AG08395 (cell line): Measurements from ENCODE around the gene KCNIP4.
"Not testable (repeated sequence)": the region's sequence is repeated elsewhere in the genome, so short reads cannot be mapped to it uniquely, and the experiment has no call there.

Experiments used
- DNase-seq: peaks from one replicate; pipeline ENCODE4 v3.0.0; 2012; ENCODE audit warnings: mixed read lengths, low spot score

KCNIP4 gene

DNA sequence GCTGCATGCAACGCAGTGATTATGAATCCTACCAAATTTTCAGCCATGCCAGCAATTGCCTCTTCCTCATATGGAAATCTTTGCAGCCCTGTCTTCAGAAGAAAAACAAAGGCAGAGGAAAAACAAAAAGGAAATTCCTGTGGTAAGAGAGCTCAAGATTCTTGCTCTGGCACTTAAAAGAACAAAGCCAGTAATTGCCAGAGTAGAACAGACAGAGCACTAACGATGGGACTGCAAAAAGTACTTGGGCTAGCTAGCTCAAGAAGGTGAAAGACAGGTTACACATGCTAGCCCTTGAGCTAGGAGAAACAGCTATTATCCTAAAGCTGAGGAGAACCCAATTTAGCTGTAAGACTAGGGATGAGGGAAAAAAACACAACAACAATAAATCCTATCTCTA, 582.3 kb downstream of the KCNIP4 start:
- no peak for DNase-seq

DNA sequence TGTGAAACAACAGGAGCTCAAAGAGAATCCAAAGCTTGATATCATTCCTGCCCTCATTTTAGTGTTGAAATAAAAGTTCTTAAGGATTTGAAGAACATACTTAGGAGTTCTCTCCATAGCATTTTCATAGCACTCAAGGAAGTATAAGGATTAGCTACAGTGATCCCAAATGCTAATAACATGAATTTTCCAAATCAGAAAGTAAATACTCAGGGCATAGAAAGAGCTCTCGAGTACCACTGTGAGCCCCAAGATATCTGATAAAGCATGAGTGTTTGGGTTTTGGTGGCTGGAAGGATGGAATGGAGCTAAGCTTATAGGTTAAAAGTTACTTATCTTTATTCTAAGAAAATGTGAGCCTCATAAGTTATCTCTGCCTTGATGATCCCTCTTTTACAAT, 584.9 kb downstream of the KCNIP4 start:
- DNase-seq: no peak

DNA sequence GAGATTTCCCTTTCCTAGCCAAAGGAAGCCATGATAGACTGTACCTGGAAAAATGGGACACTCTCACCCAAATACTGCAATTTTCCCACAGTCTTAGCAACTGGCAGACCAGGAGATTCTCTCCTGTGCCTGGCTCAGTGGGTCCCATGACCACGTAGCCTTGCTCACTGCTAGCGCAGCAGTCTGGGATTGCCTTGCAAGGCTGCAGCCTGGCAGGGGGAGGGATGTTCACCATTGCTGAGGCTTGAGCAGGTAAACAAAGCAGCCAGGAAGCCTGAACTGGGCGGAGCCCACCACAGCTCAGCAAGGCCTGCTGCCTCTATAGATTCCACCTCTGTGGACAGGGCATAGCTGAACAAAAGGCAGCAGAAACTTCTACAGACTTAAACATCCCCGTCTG, 596.2 kb downstream of the KCNIP4 start:
- not testable (repeated sequence) for DNase-seq

DNA sequence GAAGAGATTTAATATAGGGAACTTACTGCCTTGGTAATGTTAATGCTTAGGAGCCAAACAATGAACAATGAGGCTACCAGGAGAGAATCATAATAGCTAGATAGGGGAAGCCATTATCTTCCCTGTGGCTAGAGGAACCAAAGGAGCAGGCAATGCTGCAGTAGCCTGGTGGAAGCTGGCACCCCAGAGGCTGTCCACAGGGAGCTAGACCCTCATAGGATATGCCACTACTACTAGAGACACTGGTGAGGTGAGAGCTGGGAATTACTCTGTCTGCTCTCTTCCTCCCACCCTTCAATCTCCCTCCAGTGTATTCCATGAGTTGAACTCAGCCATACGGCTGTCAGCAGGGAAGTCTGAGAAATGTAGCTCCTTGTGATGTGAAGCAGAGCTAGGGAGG, 601.4 kb downstream of the KCNIP4 start:
- no peak for DNase-seq

DNA sequence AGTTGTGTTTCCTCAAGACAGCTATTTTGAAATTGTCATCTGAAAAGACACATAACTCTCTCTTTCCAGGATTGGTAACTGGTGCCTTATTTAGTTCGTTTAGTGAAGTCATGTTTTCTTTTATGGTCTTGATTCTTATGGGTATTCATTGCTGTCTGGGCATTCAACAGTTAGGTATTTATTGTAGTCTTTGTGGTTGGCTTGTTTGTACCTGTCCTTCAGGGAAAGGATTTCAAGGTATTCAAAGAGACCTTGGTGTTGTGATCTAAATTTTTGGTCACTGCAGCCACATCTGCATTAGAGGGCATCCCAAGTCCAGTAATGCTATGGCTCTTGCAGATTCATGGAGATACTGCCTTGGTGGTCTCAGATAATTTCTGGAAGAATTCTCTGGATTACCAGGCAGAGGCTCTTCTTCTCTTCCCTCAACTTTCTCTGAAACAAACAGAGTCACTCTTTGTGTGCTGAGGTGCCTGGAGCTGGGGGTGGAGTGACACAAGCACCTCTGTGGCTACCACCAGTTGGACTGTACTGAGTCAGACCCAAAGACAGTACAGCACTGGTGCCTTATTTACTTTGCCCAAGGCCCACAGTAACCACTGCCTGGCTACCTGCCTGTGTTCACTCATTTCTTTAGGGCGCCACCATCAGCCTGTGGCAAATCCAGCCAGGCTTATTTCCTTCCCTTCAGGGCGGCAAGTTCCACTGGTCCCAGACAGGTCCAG, 620.4 kb downstream of the KCNIP4 start:
- no peak for DNase-seq

DNA sequence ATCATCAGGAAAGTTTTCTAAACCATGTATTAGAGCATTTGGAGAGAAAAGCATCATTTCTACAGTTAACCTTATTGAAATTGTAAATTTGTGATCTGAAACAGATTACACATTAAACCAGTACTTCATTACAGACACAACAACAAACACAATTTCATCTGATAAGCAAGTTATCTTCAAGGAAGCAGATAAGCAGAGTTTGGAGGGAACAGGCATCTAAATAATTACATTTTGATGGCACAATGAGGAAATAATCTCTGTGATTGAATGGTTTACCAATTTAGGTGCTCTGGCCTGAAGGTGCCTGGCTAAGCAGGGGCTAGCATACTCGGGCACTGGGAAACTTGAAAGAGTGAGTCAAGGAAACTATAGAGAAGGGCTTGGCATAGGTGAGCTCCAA, 628.5 kb downstream of the KCNIP4 start:
- DNase-seq: no peak

DNA sequence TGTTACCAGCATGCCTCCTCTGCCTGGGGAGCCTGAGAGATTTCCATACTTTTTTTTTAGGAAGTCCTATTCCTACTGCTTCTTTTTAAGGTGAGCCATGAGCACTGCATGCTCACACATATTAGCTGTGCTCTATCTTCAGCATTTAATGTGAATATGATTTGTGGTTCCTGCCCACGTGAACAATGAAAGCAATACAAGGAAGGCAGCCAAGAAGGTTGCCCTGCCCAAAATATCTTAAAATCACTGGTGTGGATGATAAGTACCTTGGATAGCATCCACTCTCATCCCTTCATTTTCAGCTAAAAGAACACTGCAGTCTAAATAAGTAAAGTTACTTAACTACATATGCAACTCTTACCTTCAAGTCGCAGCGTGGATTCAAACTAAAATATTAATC, 640.9 kb downstream of the KCNIP4 start:
- DNase-seq: no peak

DNA sequence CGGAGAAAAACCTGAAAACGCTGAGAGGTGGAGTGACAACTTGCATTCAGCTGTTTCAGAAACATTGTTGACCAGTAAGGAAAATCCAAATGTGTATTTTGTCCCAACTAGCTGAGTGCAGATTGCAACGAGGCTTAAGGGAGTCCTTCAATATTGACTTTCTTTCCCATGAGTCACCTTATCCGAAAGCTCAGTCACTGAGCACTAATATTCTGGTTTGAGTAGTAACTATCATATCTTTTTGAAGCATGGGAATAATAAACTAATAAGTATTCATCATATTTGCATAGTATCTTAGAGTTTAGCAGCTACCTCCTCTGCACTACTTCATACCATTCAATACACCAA, 644.1 kb downstream of the KCNIP4 start:
- no peak for DNase-seq

DNA sequence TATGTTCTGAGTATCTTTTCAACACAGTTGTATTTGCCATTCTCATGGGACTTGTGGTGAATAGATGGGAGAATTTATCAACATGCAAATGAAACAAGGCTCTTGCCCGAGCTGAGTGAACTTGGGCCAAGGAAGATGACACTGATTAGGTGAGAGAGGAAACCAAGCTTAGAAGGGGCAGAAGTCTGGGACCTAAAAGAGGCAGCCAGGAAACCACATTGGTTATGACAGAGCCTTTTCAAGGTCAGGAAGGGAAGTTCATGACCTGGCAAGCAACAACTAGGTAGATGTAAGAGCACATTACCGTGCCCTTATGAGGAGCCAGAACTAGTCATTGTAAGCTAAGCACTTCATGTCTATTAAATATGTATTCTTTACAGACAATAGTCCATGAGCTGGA, 658.0 kb downstream of the KCNIP4 start:
- DNase-seq: no peak

DNA sequence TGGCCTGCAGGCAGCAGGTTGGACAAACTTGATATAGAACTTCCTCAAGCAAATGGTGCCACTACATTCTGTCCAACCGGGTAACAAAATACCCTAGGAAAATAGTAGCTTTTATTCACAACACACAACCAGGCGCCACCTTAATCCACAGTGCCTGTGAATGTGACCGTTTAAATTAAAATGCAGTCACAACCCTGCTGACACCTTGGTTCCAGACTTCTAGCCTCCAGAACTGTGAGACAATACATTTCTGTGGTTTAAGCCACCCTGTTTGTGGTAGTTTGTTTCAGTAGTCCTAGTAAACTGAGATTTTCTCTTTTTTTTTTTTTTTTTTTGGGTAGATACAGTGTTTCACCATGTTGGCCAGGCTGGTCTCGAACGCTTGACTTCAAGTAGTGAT, 672.5 kb downstream of the KCNIP4 start:
- DNase-seq: no peak

DNA sequence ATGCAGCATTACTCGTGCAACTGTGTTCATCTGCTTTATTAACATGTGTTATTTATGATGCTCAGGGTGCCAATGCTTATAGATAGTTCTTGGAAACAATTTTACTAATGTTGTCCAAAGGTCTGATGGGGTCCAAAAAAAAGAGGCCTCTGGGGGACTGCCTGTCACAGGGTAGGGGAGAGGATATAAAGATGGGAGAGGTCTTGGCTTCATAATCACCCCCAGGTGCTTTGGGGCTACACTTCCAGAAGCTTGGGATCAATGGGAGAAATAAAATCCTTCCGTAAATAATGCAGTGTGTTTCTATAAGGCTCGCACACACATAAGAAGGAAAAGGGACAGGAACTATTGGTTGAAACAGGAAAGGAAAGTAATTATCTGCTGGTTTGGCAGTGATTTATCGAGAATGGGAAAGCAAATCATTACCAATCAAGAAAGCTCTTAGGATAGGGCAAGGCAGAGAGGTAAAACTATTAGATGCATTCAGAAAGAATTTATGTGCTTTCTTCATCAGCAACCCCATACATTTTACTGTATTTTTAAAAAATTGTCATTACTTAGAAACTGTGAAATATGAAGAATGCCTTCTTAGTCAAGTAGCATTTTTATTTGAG, 677.0 kb downstream of the KCNIP4 start:
- no peak for DNase-seq

DNA sequence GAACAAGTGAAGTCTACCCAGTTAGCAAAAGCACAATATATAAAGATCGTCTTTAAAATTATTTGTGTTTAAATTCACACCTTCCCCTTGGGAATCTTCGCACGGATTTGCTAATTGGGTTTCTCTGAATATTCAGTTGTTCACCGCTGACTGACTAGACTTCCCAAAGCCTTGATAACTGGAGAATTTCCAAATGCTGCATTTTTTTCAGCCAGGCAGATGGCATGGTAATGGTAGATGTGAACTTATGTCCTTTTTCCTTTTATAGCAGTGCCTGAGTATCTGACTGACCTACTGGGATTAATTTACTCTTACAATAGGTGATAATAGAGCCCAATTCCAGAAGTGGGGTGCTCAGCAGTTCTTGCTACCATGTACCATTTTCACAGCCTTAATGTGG, 700.2 kb downstream of the KCNIP4 start:
- no peak for DNase-seq

DNA sequence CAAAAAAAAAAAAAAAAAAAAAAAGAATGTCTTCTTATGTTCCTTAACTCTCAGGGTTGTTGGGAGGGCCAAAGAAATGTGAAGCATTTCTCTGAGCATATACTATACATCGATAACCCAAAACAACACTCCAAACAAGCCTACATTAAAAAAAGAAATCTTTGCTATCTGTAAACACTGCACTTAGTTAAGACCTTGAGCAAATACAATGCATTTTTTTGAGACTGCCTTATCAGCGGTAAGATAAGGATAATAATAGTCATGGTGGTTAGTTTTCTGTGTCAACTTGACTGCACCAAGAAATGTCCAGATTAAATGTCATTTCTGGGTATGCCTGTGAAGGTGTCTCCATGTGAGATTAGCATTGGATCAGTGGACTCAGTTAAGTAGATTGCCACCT, 706.4 kb downstream of the KCNIP4 start:
- no peak for DNase-seq

DNA sequence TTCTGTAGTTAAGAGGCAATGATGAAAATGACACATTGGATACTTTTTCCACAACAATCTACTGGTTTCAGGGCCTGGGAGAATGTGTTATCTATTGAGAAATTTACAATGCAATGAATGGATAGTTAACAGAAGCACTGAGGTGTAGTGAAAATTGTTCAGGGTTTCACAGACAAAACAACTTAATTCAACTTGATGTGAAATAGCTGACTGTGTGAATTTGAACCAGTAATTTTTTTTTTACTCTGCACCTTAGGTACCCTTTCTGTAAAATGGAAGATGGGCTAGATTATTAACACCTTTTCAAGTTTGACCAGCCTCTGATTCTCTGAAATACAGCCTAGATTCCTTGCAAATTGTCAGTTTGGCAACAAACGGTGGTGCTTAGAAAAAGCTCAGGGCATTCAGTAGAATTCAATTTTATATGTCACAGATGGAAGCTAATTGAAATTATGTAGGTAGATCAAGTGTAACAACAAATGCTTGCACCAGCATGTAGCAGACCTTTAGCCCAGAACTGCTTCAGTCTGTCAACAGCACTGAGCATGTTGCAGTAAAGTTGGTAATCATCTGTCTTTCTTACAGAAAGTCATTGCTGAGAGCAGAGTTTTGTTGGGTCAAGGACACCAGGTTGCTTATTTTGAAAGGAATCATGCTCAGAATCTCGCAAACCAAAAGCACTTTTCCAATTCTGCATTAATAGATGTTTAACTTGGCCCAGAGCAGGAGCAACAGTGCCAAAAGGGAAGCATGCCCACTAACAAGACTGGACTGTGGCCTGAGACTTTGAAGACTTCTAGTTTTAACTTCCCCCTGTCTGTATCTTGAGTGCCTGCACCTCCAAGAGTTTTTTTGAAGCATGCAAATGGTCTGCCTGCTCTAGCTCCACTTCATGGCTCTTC, 721.7 kb downstream of the KCNIP4 start:
- no peak for DNase-seq

DNA sequence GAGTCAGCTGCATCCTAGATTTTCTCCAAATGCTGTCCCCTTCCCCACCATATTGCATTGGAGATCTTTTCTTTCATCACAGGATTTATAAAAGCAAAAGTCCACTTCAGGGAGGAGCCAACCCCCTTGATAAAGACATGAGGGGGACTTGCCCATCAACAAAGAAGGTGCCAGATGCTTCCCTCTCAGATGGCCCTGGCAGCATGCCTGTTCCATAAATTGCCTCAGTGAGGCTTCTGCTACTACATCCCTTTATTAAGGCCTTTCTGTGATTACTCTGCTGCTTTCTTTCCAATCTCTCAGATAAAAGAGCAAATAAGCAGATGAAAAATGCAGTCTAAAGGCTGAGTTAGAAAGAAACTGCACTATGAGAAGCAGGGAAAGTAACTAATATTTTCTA, 736.7 kb downstream of the KCNIP4 start:
- DNase-seq: no peak

DNA sequence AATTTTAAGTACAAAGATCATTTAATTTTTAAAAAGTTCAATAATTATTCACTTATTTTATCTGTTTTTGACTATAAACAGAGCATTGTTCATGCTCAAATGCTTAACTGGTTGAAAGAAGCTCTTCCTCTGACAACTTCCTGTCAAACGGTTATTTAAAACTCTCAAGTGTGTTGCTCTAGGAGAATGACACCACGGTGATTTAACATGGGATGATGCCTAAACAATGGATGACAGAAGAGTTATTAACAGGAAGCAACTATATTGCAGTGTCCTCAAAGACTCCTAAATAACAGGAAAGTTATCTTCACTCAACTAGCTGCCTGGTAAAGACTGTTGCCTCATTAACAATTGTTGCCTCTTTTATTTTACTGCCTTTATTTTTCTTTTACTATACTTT, 738.7 kb downstream of the KCNIP4 start:
- DNase-seq: no peak

DNA sequence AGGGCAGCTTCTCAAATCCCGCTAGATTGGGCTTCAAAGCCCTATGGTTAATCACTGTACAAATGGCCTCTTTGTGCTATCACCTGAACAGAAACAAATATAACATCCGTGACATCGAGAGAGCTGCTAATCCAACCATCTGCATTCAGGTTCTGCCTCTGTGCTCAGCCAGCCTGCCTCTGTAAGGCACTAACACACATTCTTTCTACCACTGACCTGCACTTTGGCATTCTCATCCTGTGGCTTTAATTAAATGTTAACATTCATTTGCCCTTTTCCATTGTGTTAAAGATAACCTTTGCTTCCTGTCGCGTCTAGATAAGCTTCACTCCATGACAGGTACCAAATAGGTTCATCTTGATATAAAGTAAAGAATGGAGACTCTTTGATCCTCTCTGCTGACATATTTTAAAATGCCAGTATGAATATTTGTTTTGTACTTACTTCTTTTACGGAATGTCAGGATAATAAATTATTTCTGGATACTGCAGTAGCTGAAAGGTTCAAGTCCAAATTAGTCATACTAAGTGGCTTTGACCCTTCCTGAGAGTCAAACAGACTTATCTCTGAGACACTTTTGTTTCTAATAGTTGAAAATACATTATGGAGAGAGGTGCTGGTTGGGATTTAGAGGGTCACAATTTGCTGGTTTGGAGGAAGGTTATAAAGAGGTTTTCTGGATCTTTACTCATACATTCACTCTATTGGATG, 742.6 kb downstream of the KCNIP4 start:
- DNase-seq: no peak

DNA sequence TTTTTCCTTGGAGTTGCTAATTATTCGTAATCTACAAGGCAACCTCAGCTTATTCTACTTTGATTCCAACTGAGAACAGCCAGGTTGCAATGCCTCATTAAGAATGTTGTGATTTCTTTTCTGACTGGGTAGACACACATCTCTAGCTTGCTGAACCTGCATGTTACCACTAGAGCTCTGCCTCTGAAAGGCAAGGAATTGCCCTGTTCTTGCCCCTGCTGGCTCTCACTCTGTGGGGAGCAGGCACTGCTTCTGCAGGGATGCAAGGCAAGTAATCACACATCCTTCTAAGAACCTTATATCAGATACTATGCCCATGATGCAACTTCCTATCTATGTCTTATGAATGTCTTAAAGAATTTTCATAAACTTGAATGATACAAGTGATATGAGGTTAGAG, 745.2 kb downstream of the KCNIP4 start:
- no peak for DNase-seq

DNA sequence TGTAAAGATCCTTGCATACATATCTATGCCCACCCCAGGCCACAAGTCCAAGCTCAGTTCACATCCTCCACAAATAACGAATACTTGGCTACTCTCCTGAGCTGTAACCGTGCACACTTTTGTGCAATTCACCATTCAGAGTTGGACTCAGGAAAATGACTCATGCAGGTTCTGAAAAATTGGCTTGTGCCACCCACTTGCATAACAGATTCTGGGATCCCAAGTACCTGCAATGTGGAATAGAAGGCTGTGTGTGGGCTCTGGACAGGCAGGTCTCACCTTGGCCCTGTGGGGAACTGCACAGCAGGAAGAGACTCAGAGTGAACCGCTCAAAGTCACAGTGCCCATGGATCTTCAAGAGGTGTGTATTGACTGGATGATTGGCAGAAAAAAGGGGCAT, 745.6 kb downstream of the KCNIP4 start:
- DNase-seq: no peak

DNA sequence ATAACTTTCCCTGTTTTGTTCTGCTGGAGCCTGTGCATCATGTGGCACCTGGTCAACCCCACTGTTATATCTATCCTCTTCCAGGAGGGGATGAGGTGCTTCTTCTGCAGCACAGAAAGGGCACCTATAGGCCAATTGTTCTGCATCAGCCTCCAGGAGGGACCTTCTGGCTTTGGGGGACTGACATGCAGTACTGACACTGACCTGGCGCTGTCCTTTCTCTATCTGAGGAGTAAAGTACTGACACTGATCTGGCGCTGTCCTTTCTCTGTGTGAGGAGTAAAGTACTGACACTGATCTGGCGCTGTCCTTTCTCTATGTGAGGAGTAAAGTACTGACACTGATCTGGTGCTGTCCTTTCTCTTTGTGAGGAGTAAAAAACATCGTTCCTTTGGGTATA, 749.9 kb downstream of the KCNIP4 start:
- no peak for DNase-seq

DNA sequence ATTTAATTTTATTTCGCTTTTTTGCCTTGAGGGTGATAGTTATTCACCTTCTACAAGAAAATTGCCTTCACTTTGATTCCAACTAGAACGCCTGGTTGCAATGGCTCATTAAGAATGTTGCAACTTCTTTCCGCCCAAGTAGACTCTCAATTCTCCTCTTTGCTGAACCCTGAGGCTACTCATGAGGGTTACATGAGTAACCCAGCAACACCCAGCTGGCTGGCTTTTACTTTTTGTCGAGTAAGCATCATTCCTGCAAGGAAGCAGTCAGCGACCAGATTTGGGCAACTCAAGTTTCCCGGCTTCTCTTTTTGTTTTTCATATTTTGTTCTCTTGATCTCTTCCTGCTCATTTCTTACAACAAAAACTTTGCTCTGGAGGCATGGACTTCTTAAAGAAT, 752.9 kb downstream of the KCNIP4 start:
- DNase-seq: no peak

DNA sequence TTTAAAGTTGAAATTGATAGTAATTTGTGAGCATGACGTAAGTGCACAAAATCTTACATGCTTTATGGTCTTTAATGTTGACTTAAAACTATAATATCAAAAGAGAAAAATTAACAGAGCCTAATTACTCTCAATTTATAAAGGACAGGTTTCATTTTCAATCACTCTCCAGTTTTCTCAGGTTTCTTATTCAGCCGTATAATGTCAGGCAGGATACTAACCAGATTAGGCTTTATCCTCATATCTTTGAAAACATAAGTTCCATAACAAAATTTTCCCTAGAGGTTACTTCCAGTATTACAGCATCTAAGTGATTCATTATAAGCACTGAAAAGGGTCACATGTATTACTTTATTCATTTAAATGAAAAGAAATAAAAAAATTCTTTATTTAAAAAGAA, 756.2 kb downstream of the KCNIP4 start:
- DNase-seq: no peak

DNA sequence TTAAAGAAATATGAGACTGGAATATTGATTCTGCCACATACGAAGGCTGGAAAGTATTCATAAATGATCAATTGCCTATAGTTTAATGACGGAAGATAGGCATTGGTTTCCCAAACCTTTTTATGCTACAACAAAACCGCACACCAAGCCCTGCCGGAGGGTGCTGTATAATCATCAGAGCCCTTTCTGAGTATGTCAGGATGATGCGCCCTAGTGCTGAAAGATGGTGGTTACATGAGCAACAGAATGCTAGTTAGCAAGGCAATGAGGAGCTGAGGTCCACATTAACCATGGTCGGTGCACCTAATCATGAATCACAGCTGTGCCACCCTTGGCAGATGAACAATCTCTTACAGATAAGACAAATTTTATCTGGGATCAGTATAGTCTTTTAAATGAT, 757.3 kb downstream of the KCNIP4 start:
- DNase-seq: no peak
